Type B pancreatic cell (in vitro differentiated cells): ENCODE results near the gene RHOH. TPM values are rescaled to one million over a fixed set of nuclear protein-coding genes. Genes with fewer than 3 reads are reported as not detected.

Experiments
- DNase-seq: peaks from one replicate; pipeline ENCODE4 v3.0.0; 2021; ENCODE audit warnings: mixed read lengths; ENCODE audit not compliant: unreplicated experiment; ENCODE audit errors: extremely low spot score
- H3K27ac Mint-ChIP-seq: 2 replicates; pipeline ENCODE4 v1.8.0; 2021; ENCODE audit warnings: mild to moderate bottlenecking, mixed read lengths
- H3K27me3 Mint-ChIP-seq: 2 replicates; pipeline ENCODE4 v1.8.0; 2021; ENCODE audit warnings: mixed read lengths
- H3K36me3 Mint-ChIP-seq: 2 replicates; pipeline ENCODE4 v1.8.0; 2021; ENCODE audit warnings: mixed read lengths
- H3K4me1 Mint-ChIP-seq: one replicate; pipeline ENCODE4 v1.8.0; 2021; ENCODE audit warnings: mixed read lengths; ENCODE audit not compliant: unreplicated experiment
- H3K4me3 Mint-ChIP-seq: 2 replicates; pipeline ENCODE4 v1.8.0; 2021; ENCODE audit warnings: mild to moderate bottlenecking, mixed read lengths
- H3K9me3 Mint-ChIP-seq: 2 replicates; pipeline ENCODE4 v1.8.0; 2021; ENCODE audit warnings: mixed read lengths
- CTCF ChIP-seq: fragments of 200-600 bp; sonication (generic); conservative IDR thresholded peaks from 2 replicates; pipeline ENCODE4 v1.5.0; 2021; ENCODE audit warnings: antibody characterized with exemption, mild to moderate bottlenecking
- total RNA-seq: library from RNA; stranded (reverse); gene quantifications from 2 replicates; pipeline ENCODE4 v1.2.1, GENCODE V29; 2021; ENCODE audit warnings: low replicate concordance

RHOH gene
- total RNA-seq, 1 donor from 2014 or later: 5.4 TPM

DNA sequence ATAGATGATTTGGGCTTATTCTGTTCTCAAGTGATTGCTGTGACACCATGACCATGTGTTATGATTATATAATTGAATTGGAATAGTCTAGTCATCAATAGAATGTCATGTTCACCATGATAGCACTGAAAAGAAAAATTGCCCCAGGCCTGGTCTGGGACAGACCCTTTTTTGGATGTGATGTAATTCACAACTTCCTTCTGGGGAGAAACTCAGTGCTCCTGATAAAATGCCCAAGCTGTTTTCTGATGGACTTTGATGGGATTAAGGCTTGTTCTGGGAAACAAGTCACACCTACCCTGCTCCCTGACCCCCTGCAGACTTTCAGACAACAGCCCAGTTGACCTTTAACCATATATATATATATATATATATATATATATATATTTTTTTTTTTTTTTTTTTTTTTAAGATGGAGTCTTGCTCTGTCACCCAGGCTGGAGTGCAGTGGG lies 65.3 kb downstream of the RHOH start:
- Mint-ChIP-seq H3K4me1 (peaks cover 18% of the 10 kb centered on the region), H3K27ac (no peak overlapping the region), H3K27me3 (no peaks in the 10 kb centered on the region), H3K4me3 (no peak overlapping the region), H3K36me3 (no peaks in the 10 kb centered on the region), H3K9me3 (no peaks in the 10 kb centered on the region)
- DNase-seq: no peak
- no peak for TF ChIP-seq CTCF

DNA sequence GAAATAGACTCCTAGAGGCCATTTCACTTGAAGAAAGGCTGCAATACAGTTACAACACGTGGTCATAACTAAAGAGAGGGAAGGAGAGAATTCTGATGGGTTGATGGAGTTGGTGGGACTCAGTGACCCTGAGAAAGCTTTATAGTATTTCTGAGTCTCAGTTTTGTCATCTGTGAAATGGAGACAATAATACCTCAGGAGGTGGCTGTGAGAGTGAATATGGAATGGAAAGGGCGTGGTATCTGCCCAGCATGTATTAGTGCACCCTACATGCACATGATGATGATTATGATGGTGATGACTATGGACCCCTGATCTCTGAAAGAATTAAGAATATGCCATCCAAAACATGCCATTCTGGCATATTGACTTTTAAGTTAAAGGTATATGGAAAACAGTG lies 66.0 kb downstream of the RHOH start:
- H3K36me3 Mint-ChIP-seq: no peaks in the 10 kb centered on the region
- H3K27ac Mint-ChIP-seq: no peak overlapping the region
- no peaks in the 10 kb centered on the region for H3K27me3 Mint-ChIP-seq
- H3K9me3 Mint-ChIP-seq: no peaks in the 10 kb centered on the region
- no peak overlapping the region for H3K4me3 Mint-ChIP-seq
- H3K4me1 Mint-ChIP-seq: peaks cover 18% of the 10 kb centered on the region
- TF ChIP-seq CTCF: no peak
- DNase-seq: no peak

GRCh38 chr4:40264497-40264896 lies 67.7 kb downstream of the RHOH start:
- Mint-ChIP-seq H3K4me3 (peak overlapping the region; percentile 53), H3K36me3 (no peaks in the 10 kb centered on the region), H3K4me1 (peaks cover 18% of the 10 kb centered on the region), H3K27ac (peak overlapping the region; percentile 85), H3K9me3 (no peaks in the 10 kb centered on the region), H3K27me3 (no peaks in the 10 kb centered on the region)
- DNase-seq: no peak
- TF ChIP-seq CTCF: no peak

DNA sequence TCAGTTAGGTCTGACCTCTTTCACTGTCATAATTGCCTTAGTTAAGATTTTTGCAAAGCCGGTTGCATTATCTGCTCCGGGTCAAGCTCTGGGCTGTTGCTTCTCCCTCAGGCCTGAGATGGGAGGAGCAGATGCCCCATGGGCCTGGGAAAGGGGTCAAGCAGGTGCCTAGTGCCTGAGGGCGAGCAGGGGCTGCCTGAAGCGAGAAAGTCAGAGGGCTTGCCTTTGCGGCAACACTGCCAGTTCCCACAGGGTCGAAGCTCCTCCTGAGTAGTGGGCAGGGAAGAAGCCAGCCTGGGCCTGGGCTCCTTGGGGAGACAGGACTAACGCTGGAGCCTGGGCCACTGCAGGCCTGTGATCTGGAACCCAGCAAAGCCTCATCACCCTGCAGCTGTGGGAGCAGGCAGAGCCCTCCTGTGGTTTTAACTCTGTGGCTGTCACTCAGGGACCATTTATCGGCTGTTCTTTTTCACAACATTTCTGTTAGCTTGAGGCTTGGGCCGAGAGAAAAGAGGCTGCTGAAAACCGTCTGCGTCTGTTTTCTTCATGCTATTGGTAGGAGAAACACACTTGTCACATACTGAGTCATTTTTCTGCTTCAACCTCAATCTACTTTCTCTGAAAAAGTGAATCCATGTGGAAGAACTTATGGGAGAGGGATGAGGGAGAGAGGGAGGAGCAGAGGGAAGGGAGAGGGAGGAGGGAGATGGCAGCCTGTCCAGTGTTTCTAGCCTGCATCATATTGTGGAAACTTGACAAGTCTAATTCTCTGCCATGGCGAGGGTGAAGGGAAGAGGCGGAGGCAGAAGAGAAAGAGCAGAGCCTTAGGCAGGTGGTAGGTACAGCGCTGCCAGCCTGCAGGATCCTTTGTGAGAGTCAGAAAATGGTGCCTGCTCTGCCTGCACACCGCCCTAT lies 68.4 kb downstream of the RHOH start:
- DNase-seq: no peak
- Mint-ChIP-seq H3K36me3 (no peaks in the 10 kb centered on the region), H3K4me1 (peaks cover 18% of the 10 kb centered on the region), H3K4me3 (no peak overlapping the region), H3K9me3 (no peaks in the 10 kb centered on the region), H3K27ac (peak overlapping the region; percentile 85), H3K27me3 (no peaks in the 10 kb centered on the region)
- no peak for TF ChIP-seq CTCF

DNA sequence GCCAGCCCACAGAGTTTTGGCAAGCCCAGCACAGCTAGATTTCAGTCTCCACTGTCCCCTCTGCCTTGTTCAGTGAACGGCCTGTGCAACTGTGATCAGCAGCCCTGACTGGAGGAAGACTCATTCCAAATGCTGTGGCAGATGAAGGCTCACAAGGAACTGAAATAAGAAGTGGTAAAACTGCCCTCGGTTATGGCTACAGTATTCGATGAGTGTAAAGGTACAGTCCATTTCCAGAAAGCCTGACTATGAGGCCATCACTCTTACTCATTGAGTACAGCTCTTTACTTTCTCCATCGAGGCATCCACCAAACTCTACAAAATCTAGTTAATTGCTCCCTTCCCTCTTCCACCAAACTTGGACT lies 69.1 kb downstream of the RHOH start:
- no peak for TF ChIP-seq CTCF
- no peaks in the 10 kb centered on the region for H3K9me3 Mint-ChIP-seq

More for the DNA sequence above, 69.1 kb downstream of the RHOH start:
- Mint-ChIP-seq H3K27me3 (no peaks in the 10 kb centered on the region), H3K36me3 (no peaks in the 10 kb centered on the region), H3K27ac (no peak overlapping the region), H3K4me3 (no peak overlapping the region), H3K4me1 (peaks cover 18% of the 10 kb centered on the region)
- DNase-seq: no peak
